K562 (cell line): Measurements from ENCODE around the gene IZUMO4. TPM values are rescaled to one million over a fixed set of nuclear protein-coding genes. Genes with fewer than 3 reads are reported as not detected.

ENCODE experiments used
- ETS1 ChIP-seq: conservative IDR thresholded peaks from 2 replicates; pipeline ENCODE4 v1.6.1; 2011; ENCODE audit warnings: low read depth, mild to moderate bottlenecking, low read length; ENCODE audit not compliant: control insufficient read depth
- EWSR1 ChIP-seq: fragments of 450-650 bp; IDR thresholded peaks from 2 replicates; pipeline ENCODE4 v1.6.1; 2018; ENCODE audit warnings: borderline replicate concordance, mild to moderate bottlenecking, low read depth, moderate library complexity; ENCODE audit not compliant: partially characterized antibody
- NFIC ChIP-seq: fragments of 450-650 bp; IDR thresholded peaks from 2 replicates; pipeline ENCODE4 v1.6.1; 2017; ENCODE audit warnings: mild to moderate bottlenecking, inconsistent platforms
- NR0B1 ChIP-seq: fragments of 450-650 bp; IDR thresholded peaks from one replicate; pipeline ENCODE4 v1.6.1; 2018; ENCODE audit warnings: mild to moderate bottlenecking, moderate library complexity; ENCODE audit not compliant: partially characterized antibody
- PHB ChIP-seq: fragments of 250-450 bp; sonication (Bioruptor Pico); IDR thresholded peaks from 2 replicates; pipeline ENCODE4 v1.5.0; 2021
- PML ChIP-seq: IDR thresholded peaks from 2 replicates; pipeline ENCODE4 v1.6.1; 2012; ENCODE audit warnings: low read length, inconsistent platforms
- polyA plus RNA-seq, 8 experiments: library from polyadenylated mRNA; depleted of rRNA in 4 of 8; stranded (reverse) in 5 of 8; unstranded in 3 of 8; fragments of >200 nt; fragmentation: Nextera tagmentation in 2 of 8; fragmentation: Illumina TruSeq in 1 of 8; extraction: Ambion mirVana in 2 of 8; extraction: Trizol in 1 of 8; gene quantifications; 2 replicates each; pipeline versions ENCODE4 v1.2.1 to v1.2.3, GENCODE V29; 2011 to 2014; ENCODE audit warnings: inconsistent platforms in 1 of 8, missing spikeins in 1 of 8
- total RNA-seq, 7 experiments: library from RNA; depleted of rRNA in 6 of 7; stranded (reverse); fragments of >200 nt in 6 of 7; fragmentation: Illumina TruSeq in 2 of 7; extraction: Trizol in 2 of 7; gene quantifications; 2 replicates each; pipeline versions ENCODE4 v1.2.1 to v1.2.3, GENCODE V29; 2011 to 2021; ENCODE audit warnings: low replicate concordance in 1 of 7
- TF ChIP-seq, protein P1 (sequence below): fragments of 450-650 bp; IDR thresholded peaks from 2 replicates; pipeline ENCODE4 v1.6.1; 2016; ENCODE audit warnings: mild to moderate bottlenecking, moderate library complexity

The IZUMO4 gene
- total and polyA plus RNA-seq, 9 of the 15 experiments (the other 6 are each of a cell fraction or from before 2014, with no cell fraction given) = 0.07 to 3.9 (median 1.2) TPM

- TF ChIP-seq NR0B1 = no peak
- peak; percentile 54; the same call in 1 of the 2 replicates for TF ChIP-seq PML
- TF ChIP-seq NFIC = peak; percentile 96
- TF ChIP-seq ETS1 = peak; percentile 41; the same call in 1 of the 2 replicates
- no peak for TF ChIP-seq EWSR1
- TF ChIP-seq PHB (CRISPR knock-in tag) = 0 out of 2 replicates have a peak, but pooled peaks have one; percentile 54
- TF ChIP-seq, protein P1, sequence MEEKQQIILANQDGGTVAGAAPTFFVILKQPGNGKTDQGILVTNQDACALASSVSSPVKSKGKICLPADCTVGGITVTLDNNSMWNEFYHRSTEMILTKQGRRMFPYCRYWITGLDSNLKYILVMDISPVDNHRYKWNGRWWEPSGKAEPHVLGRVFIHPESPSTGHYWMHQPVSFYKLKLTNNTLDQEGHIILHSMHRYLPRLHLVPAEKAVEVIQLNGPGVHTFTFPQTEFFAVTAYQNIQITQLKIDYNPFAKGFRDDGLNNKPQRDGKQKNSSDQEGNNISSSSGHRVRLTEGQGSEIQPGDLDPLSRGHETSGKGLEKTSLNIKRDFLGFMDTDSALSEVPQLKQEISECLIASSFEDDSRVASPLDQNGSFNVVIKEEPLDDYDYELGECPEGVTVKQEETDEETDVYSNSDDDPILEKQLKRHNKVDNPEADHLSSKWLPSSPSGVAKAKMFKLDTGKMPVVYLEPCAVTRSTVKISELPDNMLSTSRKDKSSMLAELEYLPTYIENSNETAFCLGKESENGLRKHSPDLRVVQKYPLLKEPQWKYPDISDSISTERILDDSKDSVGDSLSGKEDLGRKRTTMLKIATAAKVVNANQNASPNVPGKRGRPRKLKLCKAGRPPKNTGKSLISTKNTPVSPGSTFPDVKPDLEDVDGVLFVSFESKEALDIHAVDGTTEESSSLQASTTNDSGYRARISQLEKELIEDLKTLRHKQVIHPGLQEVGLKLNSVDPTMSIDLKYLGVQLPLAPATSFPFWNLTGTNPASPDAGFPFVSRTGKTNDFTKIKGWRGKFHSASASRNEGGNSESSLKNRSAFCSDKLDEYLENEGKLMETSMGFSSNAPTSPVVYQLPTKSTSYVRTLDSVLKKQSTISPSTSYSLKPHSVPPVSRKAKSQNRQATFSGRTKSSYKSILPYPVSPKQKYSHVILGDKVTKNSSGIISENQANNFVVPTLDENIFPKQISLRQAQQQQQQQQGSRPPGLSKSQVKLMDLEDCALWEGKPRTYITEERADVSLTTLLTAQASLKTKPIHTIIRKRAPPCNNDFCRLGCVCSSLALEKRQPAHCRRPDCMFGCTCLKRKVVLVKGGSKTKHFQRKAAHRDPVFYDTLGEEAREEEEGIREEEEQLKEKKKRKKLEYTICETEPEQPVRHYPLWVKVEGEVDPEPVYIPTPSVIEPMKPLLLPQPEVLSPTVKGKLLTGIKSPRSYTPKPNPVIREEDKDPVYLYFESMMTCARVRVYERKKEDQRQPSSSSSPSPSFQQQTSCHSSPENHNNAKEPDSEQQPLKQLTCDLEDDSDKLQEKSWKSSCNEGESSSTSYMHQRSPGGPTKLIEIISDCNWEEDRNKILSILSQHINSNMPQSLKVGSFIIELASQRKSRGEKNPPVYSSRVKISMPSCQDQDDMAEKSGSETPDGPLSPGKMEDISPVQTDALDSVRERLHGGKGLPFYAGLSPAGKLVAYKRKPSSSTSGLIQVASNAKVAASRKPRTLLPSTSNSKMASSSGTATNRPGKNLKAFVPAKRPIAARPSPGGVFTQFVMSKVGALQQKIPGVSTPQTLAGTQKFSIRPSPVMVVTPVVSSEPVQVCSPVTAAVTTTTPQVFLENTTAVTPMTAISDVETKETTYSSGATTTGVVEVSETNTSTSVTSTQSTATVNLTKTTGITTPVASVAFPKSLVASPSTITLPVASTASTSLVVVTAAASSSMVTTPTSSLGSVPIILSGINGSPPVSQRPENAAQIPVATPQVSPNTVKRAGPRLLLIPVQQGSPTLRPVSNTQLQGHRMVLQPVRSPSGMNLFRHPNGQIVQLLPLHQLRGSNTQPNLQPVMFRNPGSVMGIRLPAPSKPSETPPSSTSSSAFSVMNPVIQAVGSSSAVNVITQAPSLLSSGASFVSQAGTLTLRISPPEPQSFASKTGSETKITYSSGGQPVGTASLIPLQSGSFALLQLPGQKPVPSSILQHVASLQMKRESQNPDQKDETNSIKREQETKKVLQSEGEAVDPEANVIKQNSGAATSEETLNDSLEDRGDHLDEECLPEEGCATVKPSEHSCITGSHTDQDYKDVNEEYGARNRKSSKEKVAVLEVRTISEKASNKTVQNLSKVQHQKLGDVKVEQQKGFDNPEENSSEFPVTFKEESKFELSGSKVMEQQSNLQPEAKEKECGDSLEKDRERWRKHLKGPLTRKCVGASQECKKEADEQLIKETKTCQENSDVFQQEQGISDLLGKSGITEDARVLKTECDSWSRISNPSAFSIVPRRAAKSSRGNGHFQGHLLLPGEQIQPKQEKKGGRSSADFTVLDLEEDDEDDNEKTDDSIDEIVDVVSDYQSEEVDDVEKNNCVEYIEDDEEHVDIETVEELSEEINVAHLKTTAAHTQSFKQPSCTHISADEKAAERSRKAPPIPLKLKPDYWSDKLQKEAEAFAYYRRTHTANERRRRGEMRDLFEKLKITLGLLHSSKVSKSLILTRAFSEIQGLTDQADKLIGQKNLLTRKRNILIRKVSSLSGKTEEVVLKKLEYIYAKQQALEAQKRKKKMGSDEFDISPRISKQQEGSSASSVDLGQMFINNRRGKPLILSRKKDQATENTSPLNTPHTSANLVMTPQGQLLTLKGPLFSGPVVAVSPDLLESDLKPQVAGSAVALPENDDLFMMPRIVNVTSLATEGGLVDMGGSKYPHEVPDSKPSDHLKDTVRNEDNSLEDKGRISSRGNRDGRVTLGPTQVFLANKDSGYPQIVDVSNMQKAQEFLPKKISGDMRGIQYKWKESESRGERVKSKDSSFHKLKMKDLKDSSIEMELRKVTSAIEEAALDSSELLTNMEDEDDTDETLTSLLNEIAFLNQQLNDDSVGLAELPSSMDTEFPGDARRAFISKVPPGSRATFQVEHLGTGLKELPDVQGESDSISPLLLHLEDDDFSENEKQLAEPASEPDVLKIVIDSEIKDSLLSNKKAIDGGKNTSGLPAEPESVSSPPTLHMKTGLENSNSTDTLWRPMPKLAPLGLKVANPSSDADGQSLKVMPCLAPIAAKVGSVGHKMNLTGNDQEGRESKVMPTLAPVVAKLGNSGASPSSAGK = peak; percentile 53
These were observed 35.0 kb upstream of the IZUMO4 start (continued) for GRCh38 chr19:2061495-2062388.
